Adipocyte (in vitro differentiated cells): ENCODE data around the gene DECR2.
"Not testable (repeated sequence)": the region's sequence is repeated elsewhere in the genome, so short reads cannot be mapped to it uniquely, and the experiment has no call there.

Experiments
- DNase-seq: peaks from one replicate; pipeline ENCODE4 v3.0.0-alpha.2; 2015; ENCODE audit warnings: low read depth
- H3K27me3 ChIP-seq: replicated peaks from 2 replicates; pipeline ENCODE4 v1.7.0; 2013; ENCODE audit warnings: mild to moderate bottlenecking, low read length, moderate library complexity; ENCODE audit not compliant: control insufficient read depth, insufficient read depth
- H3K36me3 ChIP-seq: 2 replicates; pipeline ENCODE4 v1.7.0; 2013; ENCODE audit warnings: low read length, mild to moderate bottlenecking, moderate library complexity; ENCODE audit not compliant: control insufficient read depth, insufficient read depth, severe bottlenecking
- H3K4me1 ChIP-seq: 2 replicates; pipeline ENCODE4 v1.7.0; 2013; ENCODE audit warnings: mild to moderate bottlenecking, low read length, moderate library complexity; ENCODE audit not compliant: control insufficient read depth, insufficient read depth
- H3K4me3 ChIP-seq: 2 replicates; pipeline ENCODE4 v1.7.0; 2013; ENCODE audit warnings: mild to moderate bottlenecking, low read length, moderate library complexity
- H3K9ac ChIP-seq: 2 replicates; pipeline ENCODE4 v1.7.0; 2013; ENCODE audit warnings: mild to moderate bottlenecking, low read length, moderate library complexity
- H3K9me3 ChIP-seq: 2 replicates; pipeline ENCODE4 v1.7.0; 2013; ENCODE audit warnings: mild to moderate bottlenecking, low read length, moderate library complexity; ENCODE audit not compliant: control insufficient read depth

The DECR2 gene

DNA sequence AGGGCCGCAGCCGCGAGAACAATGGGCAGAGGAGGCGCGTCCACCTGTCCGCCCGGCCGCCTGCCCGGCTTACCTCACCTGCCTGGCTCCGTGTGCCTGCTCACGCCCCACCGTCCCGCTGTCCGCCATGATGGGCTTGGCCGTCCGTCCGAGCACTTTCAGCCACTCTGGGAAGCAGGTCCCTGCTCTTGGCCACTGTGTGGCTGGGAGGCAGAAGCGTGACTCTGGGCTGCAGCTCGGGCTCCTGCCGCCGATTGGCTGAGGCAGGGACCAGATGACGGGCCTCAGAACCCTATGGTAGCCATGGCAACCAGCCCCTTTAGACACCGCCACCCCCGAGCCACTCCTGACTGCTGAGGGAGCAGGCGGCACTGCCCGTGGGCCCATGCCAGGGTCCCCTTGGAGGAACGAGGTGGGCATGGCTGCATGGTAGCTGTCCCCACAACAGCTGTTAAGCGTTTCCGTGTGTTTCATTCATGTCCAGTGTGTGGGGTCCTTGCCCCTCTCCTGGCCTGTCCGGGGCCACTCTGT is 40.3 kb upstream of the DECR2 start:
- H3K36me3 ChIP-seq, result no peaks in the 10 kb centered on the region
- H3K4me3 ChIP-seq, result no peak overlapping the region
- DNase-seq, result no peak

DNA sequence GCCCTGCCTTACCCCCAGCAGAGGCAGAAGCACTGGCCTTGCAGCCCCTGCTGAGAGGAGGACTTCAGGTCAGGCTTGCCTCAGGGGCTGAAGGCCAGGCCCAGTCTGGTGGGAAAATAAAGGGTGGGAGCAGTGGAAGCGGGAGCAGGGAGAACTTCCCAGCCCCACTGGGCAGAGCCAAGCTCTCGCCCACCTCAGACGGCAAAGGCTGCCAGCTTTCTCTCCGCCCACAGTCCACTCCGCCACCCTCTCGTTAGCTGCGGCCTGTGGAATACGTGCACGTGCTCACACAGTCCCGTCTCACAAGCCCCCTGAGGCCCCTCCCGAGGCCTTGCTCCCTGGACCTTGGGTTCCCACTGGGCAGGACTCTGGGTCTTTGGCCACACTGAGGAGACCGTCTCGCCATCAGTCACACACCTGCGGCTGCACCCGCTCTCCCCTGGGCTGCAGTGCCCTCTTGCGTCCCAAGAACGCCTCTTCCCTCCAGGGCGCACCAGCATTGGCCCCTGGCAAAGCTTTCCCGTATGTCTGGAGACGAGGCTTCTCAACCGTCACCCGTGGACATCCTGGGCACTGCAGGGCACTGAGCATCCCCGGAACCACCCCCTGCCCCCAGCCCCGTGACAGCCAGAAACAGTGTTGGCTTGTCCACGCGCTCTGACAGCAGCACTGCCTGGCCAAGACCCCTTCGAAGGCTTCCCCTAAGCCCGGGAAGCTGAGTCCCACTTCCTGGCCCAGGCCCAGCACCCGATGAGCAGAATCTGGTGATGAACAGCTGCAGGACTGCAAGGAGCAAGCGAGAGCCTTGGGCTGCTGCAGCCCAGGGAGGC is 39.6 kb upstream of the DECR2 start:
- peaks cover 6% of the 10 kb centered on the region for H3K36me3 ChIP-seq
- no peak overlapping the region for H3K4me3 ChIP-seq
- peaks cover 6% of the 10 kb centered on the region for H3K27me3 ChIP-seq
- peak; percentile 60 for DNase-seq
- H3K9me3 ChIP-seq, result no peaks in the 10 kb centered on the region
- H3K4me1 ChIP-seq, result no peaks in the 10 kb centered on the region
- no peak overlapping the region for H3K9ac ChIP-seq

More for the DNA sequence above, 40.3 kb upstream of the DECR2 start:
- Histone ChIP-seq H3K9me3 (no peaks in the 10 kb centered on the region), H3K27me3 (peaks cover 6% of the 10 kb centered on the region), H3K9ac (no peak overlapping the region), H3K4me1 (no peaks in the 10 kb centered on the region)

DNA sequence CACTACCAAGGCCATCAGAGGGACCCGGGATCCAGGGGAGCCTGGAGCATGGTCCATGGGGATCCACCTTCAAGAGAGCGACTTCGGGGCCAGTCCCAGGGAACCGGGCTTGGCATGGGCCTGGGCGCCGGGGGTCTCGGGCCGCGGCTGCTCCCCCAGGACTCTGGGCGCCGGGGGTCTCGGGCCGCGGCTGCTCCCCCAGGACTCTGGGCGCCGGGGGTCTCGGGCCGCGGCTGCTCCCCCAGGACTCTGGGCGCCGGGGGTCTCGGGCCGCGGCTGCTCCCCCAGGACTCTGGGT is 39.0 kb upstream of the DECR2 start:
- H3K27me3 ChIP-seq, H3K9ac ChIP-seq, H3K4me3 ChIP-seq, DNase-seq, H3K9me3 ChIP-seq, H3K4me1 ChIP-seq: not testable (repeated sequence)
- peaks cover 12% of the 10 kb centered on the region for H3K36me3 ChIP-seq

DNA sequence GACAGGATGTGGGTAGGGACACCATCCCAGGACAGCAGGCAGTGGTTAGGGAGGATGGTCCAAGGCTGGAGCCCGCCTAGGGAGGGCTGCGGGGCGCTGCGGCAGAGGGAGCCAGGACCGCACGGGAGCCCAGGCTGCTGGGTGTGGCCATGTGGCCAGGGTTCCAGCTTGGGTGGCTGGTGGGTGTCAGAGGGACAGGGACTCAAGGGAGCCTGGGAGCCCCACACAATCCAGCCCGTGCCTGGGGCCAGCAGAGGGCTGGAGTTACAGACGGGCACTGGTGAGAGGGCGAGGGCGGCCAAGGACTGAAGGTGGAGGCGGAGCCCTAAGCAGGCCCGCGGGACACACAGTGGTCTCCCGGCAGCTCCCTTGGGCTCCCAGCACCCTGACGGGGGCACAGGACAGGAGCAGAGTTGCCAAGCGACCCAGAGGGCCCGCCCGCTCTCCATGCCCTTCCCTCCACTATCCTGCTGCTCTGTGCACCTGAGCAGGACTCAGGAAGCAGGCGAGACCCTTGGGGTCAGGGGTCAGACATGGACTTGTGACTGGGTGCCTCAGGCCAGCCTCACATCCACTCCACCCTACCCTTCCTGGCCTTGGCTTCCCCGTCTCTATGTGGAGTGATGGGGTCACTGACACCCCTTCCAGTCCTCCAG is 38.4 kb upstream of the DECR2 start:
- H3K27me3 ChIP-seq, result peaks cover 6% of the 10 kb centered on the region
- H3K9ac ChIP-seq, result no peak overlapping the region
- H3K9me3 ChIP-seq, result no peaks in the 10 kb centered on the region
- no peaks in the 10 kb centered on the region for H3K4me1 ChIP-seq
- peaks cover 18% of the 10 kb centered on the region for H3K36me3 ChIP-seq
- no peak overlapping the region for H3K4me3 ChIP-seq
- no peak for DNase-seq

DNA sequence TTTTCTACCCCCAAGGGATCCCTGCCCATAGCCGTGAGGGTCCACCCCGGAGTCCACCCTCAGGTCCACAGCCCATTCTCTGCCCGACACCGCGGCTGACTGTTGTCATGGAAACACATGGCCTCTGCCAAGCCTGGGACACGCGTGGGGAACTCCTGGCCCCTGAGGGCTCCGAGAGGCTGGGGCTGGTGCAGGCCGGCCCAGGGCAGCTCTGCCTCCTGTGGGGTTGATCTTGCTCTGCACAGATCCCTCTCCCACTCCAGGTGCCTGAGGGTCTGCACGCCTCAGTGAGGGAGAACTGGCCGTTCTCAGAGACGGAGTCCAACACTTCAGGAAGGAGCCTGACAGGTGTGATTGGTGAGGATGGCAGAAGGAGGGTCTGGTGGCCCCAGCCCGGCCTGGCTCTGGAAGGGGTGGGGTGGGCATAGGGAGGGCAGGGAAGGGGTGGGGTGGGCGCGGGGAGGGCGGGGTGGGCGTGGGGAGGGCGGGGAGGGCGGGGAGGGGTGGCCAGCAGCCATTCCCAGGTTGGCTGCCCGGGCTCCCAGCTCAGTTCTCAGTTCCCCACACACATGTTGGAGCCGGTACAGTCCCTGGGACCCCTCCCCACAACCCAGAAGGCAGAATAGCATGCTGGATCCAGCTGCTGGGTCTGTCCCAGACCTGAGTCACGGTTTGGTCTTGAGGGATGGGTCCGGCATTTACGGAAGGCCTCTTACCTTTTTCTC is 37.8 kb upstream of the DECR2 start:
- no peak overlapping the region for H3K9ac ChIP-seq
- H3K4me3 ChIP-seq, result no peak overlapping the region
- H3K9me3 ChIP-seq, result no peaks in the 10 kb centered on the region
- no peaks in the 10 kb centered on the region for H3K4me1 ChIP-seq
- peaks cover 24% of the 10 kb centered on the region for H3K36me3 ChIP-seq
- no peak for DNase-seq
- H3K27me3 ChIP-seq, result peaks cover 6% of the 10 kb centered on the region

DNA sequence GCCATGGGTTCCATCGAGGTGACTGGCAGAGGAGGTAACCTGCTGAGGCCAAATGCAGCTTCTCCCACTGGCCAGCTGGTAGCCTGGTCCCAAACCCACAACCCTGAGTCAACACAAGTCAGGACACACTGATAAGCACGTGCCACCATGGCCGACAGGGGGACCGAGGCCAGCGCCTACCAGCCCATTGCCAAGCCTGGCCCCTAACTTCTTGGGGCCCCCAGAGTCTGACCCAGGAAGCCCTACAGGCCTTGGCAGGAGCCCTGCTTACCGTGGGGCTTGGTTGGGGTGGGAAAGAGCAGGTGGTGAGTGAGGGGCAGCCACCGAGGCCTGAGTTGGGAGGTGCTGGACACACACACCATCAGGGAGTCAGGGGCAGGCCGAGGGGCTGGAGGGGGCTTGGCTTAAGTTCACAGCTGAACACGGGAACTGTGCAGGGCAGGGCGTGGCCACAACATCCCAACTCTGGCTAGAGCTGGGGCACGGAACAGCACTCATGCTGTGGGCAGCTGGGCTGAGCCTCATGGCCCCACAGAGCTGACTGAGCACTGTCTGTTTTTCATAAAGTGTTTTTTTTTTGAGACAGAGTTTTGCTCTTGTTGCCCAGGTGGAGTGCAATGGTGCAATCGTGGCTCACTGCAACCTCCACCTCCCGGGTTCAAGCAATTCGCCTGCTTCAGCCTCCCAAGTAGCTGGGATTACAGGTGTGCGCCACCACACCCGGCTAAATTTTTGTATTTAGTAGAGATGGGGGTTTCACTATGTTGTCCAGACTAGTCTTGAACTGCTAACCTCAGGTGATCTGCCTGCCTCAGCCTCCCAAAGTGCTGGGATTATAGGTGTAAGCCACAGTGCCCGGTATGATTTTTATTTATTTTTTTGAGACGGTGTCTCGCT is 36.8 kb upstream of the DECR2 start:
- no peak for DNase-seq
- H3K9me3 ChIP-seq, result no peaks in the 10 kb centered on the region

DNA sequence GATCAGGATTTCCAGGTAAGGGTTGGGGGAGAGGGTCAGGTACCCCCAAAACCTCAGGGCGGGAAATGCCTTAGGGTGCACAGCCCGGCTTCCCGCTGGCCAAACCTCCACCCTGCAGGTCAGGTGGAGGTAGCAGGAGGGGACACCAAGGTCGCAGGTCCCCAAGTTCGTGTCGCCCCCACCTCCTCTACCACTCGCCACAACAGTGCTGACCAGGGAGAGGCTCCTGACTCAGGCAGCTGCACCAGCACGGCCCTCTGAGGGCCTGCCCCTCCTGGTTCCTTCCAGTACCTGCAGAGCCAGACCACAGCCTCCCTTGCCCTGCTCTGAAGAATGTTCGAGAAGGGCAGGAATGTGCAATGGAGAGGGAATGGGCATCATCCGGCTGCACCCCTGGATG is 35.2 kb upstream of the DECR2 start:
- Histone ChIP-seq H3K27me3 (peaks cover 5% of the 10 kb centered on the region), H3K4me3 (no peak overlapping the region), H3K4me1 (peaks cover 7% of the 10 kb centered on the region), H3K9ac (no peak overlapping the region), H3K36me3 (peaks cover 25% of the 10 kb centered on the region), H3K9me3 (no peaks in the 10 kb centered on the region)
- no peak for DNase-seq

More for the DNA sequence above, 36.8 kb upstream of the DECR2 start:
- Histone ChIP-seq H3K36me3 (peaks cover 24% of the 10 kb centered on the region), H3K9ac (no peak overlapping the region), H3K27me3 (peaks cover 6% of the 10 kb centered on the region), H3K4me1 (peaks cover 3% of the 10 kb centered on the region), H3K4me3 (no peak overlapping the region)

DNA sequence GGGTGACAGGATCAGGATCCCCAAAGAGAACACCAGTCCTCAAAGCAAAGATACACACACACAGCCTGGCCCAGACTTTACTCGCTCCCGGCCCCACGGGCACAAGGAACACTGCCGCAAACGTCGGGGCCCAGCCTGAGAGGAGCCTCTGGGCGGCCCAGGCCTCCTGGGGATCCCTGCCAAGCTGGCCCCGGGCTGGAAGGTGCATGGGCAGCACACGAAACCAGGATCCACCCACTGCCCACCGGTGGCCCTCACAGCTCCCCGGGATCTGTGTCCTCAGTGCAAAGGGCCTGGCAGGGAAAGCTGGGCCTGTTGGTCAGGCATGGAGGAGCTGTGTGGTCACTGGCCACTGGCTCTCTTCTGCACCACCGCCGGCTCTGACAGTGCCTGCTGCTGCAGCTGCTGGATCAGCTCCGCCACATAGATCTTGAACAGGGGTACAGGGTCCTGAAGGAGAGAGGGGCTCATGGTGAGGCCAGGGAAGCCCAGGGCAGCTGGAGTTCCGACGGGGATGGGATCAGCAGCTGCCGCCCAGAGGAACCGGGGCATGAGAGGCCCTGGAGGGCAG is 34.3 kb upstream of the DECR2 start:
- no peak for DNase-seq
- H3K9ac ChIP-seq, result no peak overlapping the region
- H3K27me3 ChIP-seq, result peaks cover 3% of the 10 kb centered on the region
- H3K4me1 ChIP-seq, result peaks cover 7% of the 10 kb centered on the region
- H3K36me3 ChIP-seq, result peaks cover 34% of the 10 kb centered on the region
- H3K4me3 ChIP-seq, result no peak overlapping the region
- no peaks in the 10 kb centered on the region for H3K9me3 ChIP-seq

DNA sequence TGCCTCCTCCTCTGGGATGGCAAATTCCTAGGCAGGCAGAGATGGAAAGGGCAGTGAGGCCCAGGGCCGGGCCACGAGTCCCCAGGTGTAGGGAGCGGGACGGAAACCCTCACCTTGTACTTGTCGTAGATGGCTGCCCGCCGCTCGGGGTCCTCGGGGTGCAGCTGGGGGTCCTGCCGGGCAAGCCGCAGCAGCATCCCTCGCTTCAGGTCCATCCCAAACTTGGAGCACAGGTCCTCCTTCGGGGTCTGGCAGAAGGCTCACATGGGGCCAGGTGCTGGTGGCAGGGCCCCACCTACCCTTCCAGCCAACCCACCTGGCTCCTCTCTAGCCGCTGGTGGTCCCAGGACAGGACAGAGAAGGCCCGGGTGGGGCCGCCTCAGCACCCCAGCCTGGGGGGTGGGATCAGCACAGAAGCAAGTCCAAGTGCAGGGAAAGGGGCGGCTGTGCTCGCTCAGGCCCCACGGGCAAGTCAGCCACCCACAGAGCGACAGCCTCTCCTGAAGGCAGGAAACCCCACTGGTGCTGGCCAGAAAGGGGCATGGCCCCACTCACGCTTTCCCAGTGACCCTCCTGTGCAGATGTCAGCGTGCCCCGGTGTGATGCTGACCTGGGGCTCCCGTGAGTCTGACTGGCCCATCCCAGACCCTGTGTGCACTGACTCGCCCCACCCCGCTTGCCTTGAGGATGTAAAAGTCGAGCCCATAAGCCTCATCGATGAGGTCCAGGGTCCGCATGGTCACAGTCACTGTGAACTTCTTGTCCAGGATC is 33.1 kb upstream of the DECR2 start:
- Histone ChIP-seq H3K9ac (no peak overlapping the region), H3K4me1 (peaks cover 7% of the 10 kb centered on the region), H3K36me3 (peaks cover 45% of the 10 kb centered on the region), H3K9me3 (no peaks in the 10 kb centered on the region), H3K27me3 (no peaks in the 10 kb centered on the region), H3K4me3 (no peak overlapping the region)
- no peak for DNase-seq

DNA sequence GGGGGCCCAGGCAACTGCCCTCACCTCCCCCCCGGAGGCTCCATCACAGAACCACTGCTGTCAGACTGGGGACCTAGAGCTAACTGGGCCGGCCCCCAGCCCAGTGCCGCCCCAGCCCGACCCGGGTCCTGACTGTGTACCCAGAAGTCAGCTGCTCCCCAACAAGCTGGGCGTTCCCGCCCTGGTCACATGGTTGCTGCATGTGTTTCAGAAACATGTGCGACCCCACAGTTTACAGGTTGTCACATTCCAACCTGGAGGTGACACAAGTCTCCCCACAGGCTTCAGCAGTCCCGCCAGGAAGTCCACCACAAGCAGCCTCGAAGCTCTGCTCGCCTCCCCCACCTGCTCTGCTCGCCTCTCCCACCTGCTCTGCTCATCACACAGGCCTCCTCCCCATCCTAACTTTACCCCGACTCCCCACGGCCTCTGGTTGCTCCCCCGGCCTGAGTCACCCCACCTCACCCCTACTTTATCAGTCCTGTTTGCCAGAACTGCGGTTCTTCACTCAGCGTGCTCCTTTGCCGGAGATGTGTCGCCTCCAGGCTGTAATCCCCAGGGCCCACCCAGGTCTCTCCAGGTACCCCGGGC is 32.3 kb upstream of the DECR2 start:
- DNase-seq, result no peak
- no peaks in the 10 kb centered on the region for H3K9me3 ChIP-seq
- peaks cover 53% of the 10 kb centered on the region for H3K36me3 ChIP-seq
- peak overlapping the region; percentile 29 for H3K9ac ChIP-seq
- no peaks in the 10 kb centered on the region for H3K27me3 ChIP-seq
- peak overlapping the region; percentile 68 for H3K4me3 ChIP-seq
- peaks cover 7% of the 10 kb centered on the region for H3K4me1 ChIP-seq
